Measurements from ENCODE around the gene CAAP1.
"Not testable (repeated sequence)": the region's sequence is repeated elsewhere in the genome, so short reads cannot be mapped to it uniquely, and the experiment has no call there.

The CAAP1 gene

DNA sequence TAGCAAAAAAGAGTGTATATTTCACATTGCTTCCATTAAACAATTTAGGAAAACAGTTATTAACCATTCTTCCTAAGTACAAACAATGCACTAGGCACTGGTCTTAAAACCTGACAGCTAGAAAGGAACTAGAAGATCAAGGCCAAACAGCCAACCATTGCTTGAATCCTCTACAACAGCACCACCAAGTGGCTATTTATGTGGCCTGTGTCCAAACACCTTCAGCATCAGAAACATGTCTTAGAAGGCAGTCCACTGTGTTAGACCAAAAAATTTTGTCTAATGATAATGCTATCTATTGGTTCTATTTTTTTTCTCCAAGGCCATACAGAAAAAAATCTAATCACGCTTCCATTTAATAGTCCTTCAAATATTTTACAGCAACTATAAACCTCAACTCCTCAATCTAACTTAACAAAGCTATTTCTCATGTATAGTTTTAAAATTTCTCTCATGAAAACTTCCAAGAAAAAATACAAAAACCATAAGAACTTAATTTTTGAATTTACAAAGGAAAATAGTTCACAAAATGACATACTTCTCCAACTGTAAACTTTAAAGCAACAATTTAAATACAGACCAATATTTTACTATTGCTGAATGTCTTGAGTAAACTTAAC, 36.1 kb downstream of the CAAP1 start:
- in situ Hi-C loops (cut with MboI; ENCODE audit: low sequenced_read_pairs): loop anchor here (25.0 kb wide), 1 partner anchor 119 kb away; no protein-coding TSS in a partner anchor

DNA sequence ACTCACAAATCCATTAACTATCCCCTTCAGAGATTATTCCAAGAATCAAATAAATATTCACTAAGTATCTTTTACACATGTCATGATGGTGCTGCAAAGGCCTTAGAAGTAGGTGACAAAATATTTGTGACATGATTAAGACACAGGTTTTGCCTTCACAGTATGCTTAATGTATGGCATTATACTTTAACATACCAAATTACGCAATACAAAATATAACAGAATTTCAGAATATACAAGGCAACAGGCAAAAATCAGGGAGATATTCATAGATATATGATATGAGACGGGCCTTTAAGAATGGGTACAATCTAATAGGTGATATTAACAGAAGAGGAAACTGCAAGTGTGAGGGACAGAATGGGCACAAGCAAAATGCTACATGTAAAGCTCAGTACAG, 41.6 kb downstream of the CAAP1 start:
- in situ Hi-C loops (cut with MboI; ENCODE audit: low sequenced_read_pairs): loop anchor here (25.0 kb wide), 1 partner anchor 114 kb away; no protein-coding TSS in a partner anchor

DNA sequence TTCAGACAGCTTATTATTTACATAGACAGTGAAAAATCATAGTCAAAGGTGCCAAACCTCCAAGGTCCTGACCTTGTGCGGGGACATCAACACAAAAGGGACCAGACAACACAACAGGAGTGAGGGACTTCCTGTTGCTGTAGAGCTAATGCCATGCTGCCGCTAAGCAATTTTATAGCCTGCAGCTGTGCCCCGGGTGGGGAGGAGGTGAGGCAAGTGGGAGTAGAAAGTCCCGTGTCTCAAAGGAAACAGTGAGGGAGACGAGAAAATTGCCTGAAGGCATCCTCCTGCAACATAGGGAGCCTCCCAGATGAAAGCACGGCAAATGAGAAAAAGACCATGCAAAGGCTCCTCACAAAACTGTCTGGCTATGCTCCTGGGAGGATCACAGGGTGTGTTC, 58.8 kb downstream of the CAAP1 start:
- in situ Hi-C loops (cut with MboI; ENCODE audit: low sequenced_read_pairs): no loop called here

GRCh38 chr9:26828391-26828955, 64.1 kb downstream of the CAAP1 start:
- in situ Hi-C loops (cut with MboI; ENCODE audit: low sequenced_read_pairs): not testable (repeated sequence)

DNA sequence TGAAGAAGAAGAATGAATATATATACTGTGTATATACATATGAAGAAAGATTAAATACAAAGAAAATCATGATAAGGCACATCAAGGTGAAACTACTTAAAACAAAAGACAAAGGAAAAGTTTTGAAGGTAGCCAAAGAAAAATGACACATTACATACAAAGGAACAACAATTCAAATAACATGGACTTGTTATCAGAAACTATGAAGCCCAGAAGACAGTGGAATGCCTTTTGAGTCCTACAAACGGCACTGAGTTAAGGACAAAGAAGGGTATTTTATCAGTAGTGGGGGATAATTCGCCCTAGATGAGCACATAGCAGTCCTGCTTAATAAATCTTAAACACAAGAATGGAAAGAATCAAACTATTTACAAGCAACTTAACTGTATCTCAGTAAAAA, 77.8 kb downstream of the CAAP1 start:
- in situ Hi-C loops (cut with MboI; ENCODE audit: low sequenced_read_pairs): no loop called here

DNA sequence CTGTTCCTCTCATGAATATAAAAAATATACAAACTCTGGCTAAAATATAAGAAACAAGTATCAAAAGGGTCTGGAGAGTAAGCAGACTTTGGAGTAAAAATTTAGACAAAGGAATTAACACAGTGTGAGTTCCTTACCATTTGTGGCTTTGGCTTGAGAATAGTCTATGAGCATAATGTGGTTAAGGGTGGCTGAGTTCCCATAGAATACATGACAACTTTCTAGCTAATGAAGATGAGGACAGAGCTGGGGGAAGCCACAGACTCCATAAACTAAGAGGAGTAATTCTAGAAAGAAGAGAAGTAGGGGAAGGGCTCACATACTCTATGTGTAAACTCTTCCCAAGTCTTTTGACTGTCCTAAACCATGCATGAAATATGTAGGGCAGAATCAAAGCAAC, 79.4 kb downstream of the CAAP1 start:
- in situ Hi-C loops (cut with MboI; ENCODE audit: low sequenced_read_pairs): no loop called here

GRCh38 chr9:26812217-26812616, 80.4 kb downstream of the CAAP1 start:
- in situ Hi-C loops (cut with MboI; ENCODE audit: low sequenced_read_pairs): no loop called here

DNA sequence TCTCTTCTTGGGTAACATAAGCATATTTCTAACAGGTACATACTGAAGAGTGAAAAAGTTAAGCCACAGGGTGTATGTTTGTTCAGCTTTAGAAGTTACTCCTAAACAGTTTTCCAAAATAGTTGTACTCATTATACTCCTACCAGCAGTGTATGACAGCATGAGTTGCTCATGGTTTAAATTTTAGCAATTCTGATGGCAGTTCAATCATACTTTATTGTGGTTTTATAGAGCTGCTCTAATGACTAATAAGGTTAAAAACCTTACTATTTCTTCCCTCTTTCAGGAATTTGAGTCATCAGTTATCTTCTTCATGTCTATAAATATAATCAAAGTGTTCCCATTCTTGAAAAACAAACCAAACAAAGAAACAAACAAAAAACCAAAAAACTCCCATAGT, 81.5 kb downstream of the CAAP1 start:
- in situ Hi-C loops (cut with MboI; ENCODE audit: low sequenced_read_pairs): no loop called here

- in situ Hi-C loops (cut with MboI; ENCODE audit: low sequenced_read_pairs): no loop called here
Measured at GRCh38 chr9:26809795-26810194, 82.8 kb downstream of the CAAP1 start.

DNA sequence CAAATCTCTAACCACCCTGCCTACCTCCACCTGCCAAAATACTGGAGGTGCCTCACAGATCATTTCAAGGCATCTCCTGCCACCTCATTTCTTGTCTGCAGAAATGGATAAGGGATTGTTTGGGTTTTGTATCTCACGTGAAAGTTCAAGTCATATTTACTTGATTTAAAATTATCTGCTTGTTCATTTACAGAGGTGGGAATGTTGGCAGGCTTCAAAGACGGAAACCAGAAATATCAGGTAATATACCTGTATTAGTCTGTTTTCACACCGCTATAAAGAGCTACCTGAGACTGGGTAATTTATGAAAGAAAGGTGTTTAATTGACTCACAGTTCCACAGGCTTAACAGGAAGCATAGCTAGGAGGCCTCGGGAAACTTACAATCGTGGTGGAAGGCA, 85.4 kb downstream of the CAAP1 start:
- in situ Hi-C loops (cut with MboI; ENCODE audit: low sequenced_read_pairs): no loop called here

DNA sequence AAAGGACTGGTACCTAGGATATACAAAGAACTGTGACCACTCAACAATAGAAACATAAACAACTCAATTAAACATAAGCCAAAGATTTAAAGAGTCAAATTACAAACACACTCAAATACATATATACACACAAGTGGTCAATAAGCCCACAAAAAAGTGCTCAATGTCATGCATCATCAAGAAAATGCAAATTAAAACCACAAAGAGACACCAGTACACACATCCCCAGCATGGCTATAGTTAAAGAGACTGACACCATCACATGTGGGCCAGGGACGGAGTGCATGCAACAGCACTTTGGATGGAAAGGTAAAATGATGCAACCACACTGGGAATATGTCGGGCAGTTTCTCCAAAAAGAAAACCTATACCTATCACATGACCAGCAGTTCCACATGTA, 89.7 kb downstream of the CAAP1 start:
- in situ Hi-C loops (cut with MboI; ENCODE audit: low sequenced_read_pairs): no loop called here

- in situ Hi-C loops (cut with MboI; ENCODE audit: low sequenced_read_pairs): no loop called here
Measured at GRCh38 chr9:26801772-26802171, 90.8 kb downstream of the CAAP1 start.

GRCh38 chr9:26800322-26800721, 92.3 kb downstream of the CAAP1 start:
- in situ Hi-C loops (cut with MboI; ENCODE audit: low sequenced_read_pairs): no loop called here

GRCh38 chr9:26791274-26791673, 101.3 kb downstream of the CAAP1 start:
- in situ Hi-C loops (cut with MboI; ENCODE audit: low sequenced_read_pairs): loop anchor here (25.0 kb wide), 1 partner anchor 96 kb away; the partner anchor contains the start of gene CAAP1

Measured in HL-60/S4 (cell line).